ENCODE results near the gene GRWD1.
A peak's percentile ranks its signal among the peaks of the same experiment; 100 is the strongest.

GRWD1 gene

GRCh38 chr19:48421548-48421947 lies 24.2 kb upstream of the GRWD1 start:
- FAIRE-seq, result no peak
- DNase-seq (ENCODE audit: low spot score), result no peak

GRCh38 chr19:48424694-48425219 lies 21.0 kb upstream of the GRWD1 start:
- peak; percentile 57 for DNase-seq (ENCODE audit: low spot score)
- FAIRE-seq, result no peak

DNA sequence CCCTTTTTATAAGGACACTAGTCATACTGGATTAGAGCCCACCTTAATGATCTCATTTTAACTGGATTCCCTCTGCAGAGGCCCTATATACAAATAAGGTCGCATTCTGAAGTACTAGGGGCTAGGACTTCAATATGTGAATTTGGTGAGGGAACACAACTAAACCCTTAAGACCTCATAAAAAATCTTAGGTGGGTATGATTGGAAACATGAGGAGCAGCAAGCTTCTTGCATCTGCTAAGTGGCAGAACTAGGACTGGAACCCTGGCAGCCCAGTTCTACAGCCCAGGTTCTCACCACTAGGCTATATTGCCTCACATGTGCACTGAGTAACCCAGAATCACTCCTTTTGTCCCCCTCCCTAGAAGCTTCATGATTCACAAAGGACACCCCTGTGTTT lies 17.1 kb upstream of the GRWD1 start:
- DNase-seq (ENCODE audit: low spot score) (no peak), FAIRE-seq (no peak)

DNA sequence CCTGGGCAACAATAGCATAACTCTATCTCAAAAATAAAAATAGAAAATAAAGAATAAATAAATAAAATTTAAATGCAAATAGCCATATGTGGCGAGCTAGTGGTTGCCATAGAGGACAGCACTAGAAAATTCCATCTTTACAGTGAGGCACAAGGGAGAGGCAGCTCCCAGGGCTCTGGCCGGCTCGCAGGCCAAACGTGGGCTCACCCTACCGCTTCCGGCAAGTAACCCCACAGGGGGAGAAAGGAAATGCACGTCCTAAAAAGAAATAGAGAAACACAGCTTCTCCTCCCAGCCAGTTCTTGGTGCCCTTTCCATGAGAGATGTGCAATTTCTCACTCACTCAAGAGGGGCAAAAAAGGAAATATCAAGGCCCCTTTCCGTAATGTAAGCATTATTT lies 12.4 kb upstream of the GRWD1 start:
- FAIRE-seq (no peak), DNase-seq (ENCODE audit: low spot score) (no peak)

DNA sequence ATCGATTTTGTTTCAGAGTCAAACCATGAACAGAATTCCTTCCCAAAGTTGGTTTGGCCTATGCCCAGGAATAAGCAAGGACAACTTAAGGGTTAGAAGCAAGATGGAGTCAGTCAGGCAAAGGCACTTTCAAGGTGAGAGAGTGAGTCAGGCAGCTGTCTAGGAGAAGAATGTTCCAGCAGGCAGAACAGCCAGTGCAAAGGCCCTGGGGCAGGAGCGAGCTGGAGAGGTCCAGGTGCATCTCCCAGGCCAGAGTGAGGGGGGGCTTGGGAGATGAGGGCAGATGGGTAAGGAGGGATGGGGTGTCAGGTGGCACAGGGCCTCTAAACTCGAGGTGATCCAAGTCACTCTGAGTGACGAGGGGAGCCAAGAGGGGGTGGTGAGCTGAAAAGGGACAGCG lies 9.2 kb upstream of the GRWD1 start:
- DNase-seq (ENCODE audit: low spot score), result no peak
- no peak for FAIRE-seq

- no peak for FAIRE-seq
- no peak for DNase-seq (ENCODE audit: low spot score)
Observed at GRCh38 chr19:48441360-48442050, 4.3 kb upstream of the GRWD1 start.

GRCh38 chr19:48442116-48443035 lies 3.4 kb upstream of the GRWD1 start:
- no peak for FAIRE-seq
- DNase-seq (ENCODE audit: low spot score), result no peak

GRCh38 chr19:48443256-48443655 lies 2.5 kb upstream of the GRWD1 start:
- no peak for DNase-seq (ENCODE audit: low spot score)
- no peak for FAIRE-seq

DNA sequence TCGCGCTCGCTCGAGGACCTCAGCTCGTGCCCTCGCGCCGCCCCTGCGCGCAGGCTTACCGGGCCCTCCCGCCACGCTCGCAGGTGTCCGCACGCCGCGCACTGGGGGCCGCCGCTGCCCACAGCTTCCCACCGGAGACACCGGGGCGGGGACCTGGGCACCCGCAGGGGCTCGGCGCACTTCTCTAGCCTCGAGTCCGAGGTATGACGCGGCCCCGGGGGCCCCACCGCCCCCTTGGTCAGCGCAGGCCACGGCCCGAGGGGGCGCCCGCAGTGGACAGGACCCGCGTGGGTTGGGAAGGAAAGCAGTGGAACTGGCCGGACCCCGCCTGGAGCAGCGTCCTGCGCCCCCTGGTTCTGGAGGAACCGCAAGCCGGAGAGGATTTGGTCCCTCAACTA lies 2.1 kb upstream of the GRWD1 start:
- FAIRE-seq (no peak), DNase-seq (ENCODE audit: low spot score) (no peak)

- FAIRE-seq (no peak), DNase-seq (ENCODE audit: low spot score) (no peak)
Observed at GRCh38 chr19:48444129-48444935, 1.5 kb upstream of the GRWD1 start.

GRCh38 chr19:48444936-48445200 lies 915 bp upstream of the GRWD1 start:
- no peak for DNase-seq (ENCODE audit: low spot score)
- no peak for FAIRE-seq

- no peak for FAIRE-seq
Observed at GRCh38 chr19:48445256-48445605, 552 bp upstream of the GRWD1 start.

GRCh38 chr19:48446579-48446978 lies 796 bp downstream of the GRWD1 start:
- DNase-seq (ENCODE audit: low spot score) (no peak), FAIRE-seq (no peak)

More at GRCh38 chr19:48445256-48445605, 552 bp upstream of the GRWD1 start:
- DNase-seq (ENCODE audit: low spot score), result peak; percentile 65

GRCh38 chr19:48448563-48448962 lies 2.8 kb downstream of the GRWD1 start:
- DNase-seq (ENCODE audit: low spot score) (no peak), FAIRE-seq (no peak)

GRCh38 chr19:48450441-48450840 lies 4.7 kb downstream of the GRWD1 start:
- DNase-seq (ENCODE audit: low spot score) (no peak), FAIRE-seq (no peak)

DNA sequence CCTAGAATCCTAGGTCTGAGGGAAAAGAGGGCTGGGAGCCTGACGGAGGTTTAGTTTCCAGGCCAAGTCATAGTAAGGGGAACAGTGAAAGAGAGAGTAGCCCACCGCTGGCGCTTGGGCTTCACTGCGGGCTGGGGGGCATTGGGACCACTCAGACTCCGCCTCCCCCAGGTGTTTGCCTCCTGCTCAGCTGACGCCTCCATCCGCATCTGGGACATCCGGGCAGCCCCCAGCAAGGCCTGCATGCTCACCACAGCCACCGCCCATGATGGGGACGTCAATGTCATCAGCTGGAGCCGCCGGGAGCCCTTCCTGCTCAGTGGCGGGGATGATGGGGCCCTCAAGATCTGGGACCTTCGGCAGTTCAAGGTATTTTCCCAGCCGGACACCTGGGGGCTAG lies 5.1 kb downstream of the GRWD1 start:
- FAIRE-seq (no peak), DNase-seq (ENCODE audit: low spot score) (no peak)

DNA sequence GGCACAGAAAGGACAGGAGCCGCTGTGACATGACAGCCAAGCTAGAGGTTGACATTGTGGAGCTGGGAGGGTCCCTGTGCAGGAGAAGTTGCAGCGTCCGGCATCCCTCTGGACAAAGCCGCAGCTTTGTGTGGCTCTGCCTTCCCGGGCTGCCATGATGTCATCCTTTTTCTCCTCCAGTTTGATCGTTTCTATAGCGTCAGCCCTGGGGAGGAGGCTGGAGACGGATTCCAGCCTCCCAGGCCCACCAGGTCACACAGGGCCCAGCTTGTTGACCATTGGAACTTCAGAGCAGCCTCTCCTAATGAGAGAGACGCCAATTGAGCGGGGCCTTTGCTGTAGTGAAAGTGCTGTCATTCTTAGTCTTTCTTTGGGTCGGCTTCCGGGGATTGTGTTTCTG lies 5.8 kb downstream of the GRWD1 start:
- DNase-seq (ENCODE audit: low spot score) (no peak), FAIRE-seq (no peak)

GRCh38 chr19:48452289-48453190 lies 6.8 kb downstream of the GRWD1 start:
- FAIRE-seq (no peak), DNase-seq (ENCODE audit: low spot score) (no peak)

DNA sequence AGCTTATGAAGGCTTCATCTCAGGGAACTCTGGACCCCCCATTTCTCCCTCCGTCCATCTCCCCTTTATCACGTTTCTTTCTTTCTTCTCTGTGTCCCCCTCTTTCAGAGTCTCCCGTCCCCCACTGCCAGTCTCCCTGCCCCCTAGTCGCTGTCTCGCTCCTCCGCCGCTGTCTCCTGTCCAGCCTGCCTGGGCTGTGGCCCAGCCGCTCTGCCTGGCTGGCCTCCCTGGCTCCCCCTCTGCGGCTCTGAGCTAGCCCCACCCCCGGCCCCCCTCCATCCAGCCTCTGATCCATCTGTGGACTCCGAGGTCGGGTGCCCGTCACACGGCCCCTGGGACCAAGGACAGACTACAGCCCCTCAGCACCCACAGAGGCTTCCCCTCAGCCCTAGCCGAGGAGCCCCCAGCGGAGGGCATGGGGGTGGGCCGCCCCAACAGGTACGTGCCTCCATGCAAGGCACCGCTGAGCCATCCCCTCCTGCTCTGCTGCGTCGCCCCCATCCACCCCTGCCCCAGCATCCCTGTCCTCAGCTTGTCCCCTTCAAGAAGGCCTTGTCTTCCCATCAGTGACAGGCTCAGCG lies 8.5 kb downstream of the GRWD1 start:
- DNase-seq (ENCODE audit: low spot score) (no peak), FAIRE-seq (no peak)

- FAIRE-seq (no peak), DNase-seq (ENCODE audit: low spot score) (no peak)
Observed at GRCh38 chr19:48455171-48455907, 9.6 kb downstream of the GRWD1 start, which contains the start of gene KCNJ14. Gene KCNJ14 (plus strand): TSS chr19:48455574. CDS start chr19:48461725, 6,151 bp downstream.
